Measurements from ENCODE around the gene HLA-F.

- no peak for TF ChIP-seq EZH2 (IDR thresholded peaks at IDR 0.05; ENCODE audit: borderline replicate concordance, low read length)
- TF ChIP-seq CTCF (conservative IDR thresholded peaks at IDR 0.05 in 1 of 2, IDR thresholded peaks at IDR 0.05 in 1 of 2; ENCODE audit: extremely low read depth in 1 of 2, insufficient read depth in 1 of 2, low read depth in 1 of 2, low read length in 2 of 2), result no peak
These were observed 53.5 kb downstream of the HLA-F start for GRCh38 chr6:29776684-29777083.
